Measurements from ENCODE around the gene CNTLN.

CNTLN gene, protein sequence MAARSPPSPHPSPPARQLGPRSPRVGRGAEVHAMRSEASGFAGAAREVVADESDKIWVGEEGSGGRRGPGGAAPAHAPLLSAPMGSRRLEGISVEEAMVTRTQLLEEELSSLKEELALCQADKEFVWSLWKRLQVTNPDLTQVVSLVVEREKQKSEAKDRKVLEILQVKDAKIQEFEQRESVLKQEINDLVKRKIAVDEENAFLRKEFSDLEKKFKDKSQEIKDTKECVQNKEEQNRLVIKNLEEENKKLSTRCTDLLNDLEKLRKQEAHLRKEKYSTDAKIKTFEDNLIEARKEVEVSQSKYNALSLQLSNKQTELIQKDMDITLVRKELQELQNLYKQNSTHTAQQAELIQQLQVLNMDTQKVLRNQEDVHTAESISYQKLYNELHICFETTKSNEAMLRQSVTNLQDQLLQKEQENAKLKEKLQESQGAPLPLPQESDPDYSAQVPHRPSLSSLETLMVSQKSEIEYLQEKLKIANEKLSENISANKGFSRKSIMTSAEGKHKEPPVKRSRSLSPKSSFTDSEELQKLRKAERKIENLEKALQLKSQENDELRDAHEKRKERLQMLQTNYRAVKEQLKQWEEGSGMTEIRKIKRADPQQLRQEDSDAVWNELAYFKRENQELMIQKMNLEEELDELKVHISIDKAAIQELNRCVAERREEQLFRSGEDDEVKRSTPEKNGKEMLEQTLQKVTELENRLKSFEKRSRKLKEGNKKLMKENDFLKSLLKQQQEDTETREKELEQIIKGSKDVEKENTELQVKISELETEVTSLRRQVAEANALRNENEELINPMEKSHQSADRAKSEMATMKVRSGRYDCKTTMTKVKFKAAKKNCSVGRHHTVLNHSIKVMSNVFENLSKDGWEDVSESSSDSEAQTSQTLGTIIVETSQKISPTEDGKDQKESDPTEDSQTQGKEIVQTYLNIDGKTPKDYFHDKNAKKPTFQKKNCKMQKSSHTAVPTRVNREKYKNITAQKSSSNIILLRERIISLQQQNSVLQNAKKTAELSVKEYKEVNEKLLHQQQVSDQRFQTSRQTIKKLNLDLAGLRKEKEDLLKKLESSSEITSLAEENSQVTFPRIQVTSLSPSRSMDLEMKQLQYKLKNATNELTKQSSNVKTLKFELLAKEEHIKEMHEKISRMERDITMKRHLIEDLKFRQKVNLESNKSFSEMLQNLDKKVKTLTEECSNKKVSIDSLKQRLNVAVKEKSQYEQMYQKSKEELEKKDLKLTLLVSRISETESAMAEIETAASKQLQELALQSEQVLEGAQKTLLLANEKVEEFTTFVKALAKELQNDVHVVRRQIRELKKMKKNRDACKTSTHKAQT (N-terminal part only)

DNA sequence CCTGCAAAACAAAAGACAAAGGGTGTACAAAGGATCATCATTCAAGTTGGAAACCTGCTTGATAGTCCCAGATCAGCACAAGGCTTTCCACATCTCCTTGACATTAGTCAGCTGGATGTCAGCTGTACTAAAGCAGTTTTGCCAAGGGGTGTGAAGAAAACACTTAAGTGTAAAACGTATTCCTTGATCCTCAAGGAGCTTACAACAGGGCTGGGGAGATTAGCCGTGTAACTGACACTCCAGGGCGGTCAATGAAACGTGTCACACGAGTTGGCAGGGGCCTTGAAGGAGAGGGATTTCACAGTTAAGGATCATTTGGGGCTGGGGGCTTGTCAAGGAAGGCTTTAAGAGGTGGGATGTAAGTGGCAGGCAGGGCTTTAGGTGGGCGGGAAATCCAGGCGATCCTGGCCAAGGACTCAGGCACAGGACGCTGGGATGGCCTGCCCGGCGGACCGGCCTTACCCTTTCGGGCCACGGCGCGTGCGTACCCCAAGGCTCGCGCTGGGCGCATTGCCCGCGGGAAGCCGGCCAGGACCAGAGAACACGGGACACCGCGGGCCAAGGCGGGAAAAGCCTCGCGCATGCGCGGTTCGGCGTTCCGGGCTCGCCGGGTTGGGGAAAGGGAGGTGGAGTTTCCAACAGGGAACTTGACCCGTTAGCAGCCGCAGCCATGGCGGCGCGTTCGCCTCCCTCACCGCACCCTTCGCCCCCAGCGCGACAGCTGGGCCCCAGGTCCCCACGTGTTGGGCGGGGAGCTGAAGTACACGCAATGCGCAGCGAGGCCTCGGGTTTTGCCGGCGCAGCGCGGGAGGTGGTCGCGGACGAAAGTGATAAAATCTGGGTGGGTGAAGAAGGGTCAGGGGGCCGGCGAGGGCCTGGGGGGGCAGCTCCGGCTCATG, at the start of gene CNTLN:
Gene CNTLN (plus strand): TSS at position 645 of the 899 bp plus-strand sequence. CDS start 26 bp downstream, at position 671.
- in situ Hi-C loops (cut with HindIII; ENCODE audit: low sequenced_read_pairs) = no loop called here

DNA sequence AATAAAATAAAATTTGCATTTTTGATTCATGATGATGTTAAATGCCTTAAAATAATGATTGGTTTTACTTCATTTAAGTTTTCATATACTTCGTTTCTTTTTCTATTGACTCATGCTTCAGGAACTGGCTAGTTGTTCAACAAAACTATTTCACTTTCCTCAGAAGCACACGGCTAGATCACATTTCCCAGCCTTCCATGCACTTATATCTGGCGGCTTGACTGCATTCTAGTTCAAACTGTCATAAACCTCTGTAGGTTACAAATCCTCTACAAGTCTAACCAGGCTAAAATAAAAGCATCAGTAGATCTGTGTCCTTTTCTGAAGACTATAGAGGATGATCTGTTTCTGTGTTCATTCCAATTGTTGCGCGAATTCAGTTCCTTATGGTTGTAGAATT, 46.3 kb upstream of the CNTLN start:
- in situ Hi-C loops (cut with HindIII; ENCODE audit: low sequenced_read_pairs) = no loop called here

DNA sequence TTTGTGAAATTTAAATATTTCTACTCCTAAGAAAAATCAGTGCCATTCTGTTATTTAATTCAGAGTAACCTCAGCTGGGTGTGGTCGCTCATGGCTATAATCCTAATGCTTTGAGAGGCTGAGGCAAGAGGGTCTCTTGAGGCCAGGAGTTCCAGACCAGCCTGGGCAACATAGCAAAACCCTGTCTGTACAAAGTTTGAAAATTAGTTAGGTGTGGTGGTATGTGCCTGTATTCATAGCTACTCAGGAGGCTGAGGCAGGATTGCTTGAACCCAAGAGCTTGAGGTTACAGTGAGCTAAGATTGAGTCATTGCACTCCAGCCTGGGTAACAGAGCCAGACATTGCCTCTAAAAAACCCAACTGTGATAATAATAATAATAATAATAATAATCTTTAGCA, 44.8 kb upstream of the CNTLN start:
- in situ Hi-C loops (cut with HindIII; ENCODE audit: low sequenced_read_pairs) = loop anchor here (5.0 kb wide), 1 partner anchor 48 kb away; no protein-coding TSS in a partner anchor

DNA sequence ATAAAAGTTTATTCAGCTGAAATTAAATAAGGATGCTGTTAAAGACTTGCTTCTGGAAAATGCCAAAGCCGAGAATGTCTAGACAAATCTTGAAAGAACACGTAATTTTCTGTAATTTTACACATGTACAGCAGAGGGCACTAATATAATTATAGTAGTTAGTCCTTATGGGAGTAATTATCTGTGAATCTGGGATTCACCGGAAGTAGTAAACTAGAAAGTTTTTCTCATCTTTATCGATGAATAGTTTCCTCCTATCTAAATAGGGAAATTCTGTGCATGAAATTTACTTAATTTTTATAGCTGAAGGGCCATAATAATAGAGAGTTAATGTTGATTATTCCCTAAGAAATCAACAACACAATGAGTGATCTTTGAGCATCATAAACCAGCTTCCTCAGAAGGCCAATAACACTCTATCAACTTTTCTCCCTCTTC, 18.4 kb upstream of the CNTLN start:
- in situ Hi-C loops (cut with HindIII; ENCODE audit: low sequenced_read_pairs) = no loop called here

DNA sequence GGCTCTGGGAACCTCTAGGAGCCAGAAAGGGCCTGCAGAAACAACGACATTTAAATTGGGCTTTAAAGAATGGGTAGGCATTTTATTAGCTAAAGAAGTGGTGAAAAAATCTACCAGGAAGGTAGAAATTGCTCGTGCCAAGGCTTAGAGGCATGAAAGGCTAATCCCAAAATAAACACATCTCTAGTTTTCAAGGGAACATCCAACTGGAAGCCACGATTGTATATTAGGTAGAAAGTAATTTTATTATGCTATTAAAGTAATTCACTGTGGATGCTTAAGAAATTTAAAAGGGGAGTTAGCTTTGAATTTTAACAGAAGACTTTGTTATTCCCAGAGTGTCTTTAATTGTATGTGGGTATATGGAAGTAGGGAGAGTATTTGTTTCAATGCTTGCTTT, 17.5 kb upstream of the CNTLN start:
- in situ Hi-C loops (cut with HindIII; ENCODE audit: low sequenced_read_pairs) = no loop called here

DNA sequence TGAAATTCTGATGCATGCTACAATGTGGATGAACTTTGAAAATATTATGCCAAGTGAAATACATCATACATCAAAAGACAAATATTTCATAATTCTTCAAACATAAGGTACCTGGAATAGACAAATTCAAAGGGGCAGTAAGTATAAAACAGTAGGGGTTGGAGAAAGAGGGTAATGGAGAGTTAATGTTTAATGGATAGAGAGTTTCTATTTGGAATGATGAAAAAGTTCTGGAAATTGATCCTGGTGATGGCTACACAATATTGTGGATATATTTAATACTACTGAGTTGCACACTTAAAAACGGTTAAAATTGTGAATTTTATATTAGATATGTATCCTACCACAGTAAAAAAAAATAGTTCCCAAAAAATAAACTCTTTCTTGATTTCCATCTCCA, 14.6 kb upstream of the CNTLN start:
- in situ Hi-C loops (cut with HindIII; ENCODE audit: low sequenced_read_pairs) = no loop called here

DNA sequence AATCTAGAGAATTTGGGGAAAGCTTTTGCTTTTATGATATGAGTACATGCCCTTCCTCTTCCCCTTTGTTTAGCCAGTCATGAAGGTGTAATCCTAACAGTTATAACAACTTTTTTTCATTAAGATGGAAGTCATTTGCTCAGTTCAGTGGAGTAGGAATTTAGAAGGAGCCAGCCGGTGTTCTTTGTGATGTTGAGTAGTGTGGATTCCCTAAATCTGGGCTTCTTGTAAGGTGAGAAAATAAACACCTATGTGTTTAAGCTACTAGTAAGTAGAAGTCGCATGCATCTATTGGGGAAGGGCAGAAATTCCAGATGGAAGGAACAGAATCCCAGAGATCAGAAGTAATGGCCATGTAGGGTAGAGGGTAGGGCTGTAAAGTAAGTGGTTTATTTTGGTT, 13.6 kb upstream of the CNTLN start:
- in situ Hi-C loops (cut with HindIII; ENCODE audit: low sequenced_read_pairs) = no loop called here

DNA sequence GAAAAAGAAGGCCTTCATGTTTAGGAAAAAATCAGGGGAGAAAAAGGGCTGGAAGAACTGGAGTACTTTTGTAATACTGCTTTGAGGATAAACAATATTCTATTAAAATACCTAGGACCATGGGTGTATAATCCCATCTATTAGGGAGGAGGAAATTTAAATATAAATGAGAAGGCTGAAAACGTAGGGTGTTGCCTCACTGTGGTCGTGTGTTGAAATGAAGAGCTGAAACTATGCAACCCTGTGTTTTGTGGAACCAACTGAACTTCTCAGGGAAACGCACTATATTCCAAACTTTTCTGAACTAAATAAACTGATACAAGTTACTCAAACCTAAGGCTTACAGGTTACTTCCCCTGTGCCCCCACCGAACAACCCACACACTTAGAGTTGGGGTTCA, 4.5 kb upstream of the CNTLN start:
- in situ Hi-C loops (cut with HindIII; ENCODE audit: low sequenced_read_pairs) = no loop called here

DNA sequence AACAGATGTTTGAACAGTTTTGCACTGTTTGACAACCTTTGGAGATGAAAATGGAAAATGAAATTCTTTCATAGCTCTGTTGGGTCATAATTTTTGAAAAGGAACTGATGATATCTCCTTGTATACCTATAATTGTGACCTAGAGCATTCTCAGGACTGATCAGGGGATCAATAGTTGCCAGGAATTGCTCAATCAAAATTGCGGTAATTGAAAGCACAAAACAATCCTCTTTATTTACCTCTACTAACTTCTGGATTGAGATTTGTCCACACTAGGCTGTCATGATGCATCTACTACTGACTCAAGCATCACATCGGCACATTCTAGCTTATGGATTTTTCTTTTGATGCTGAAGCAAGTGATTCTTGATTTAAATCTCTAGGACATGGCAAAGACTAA, 4.1 kb upstream of the CNTLN start:
- in situ Hi-C loops (cut with HindIII; ENCODE audit: low sequenced_read_pairs) = no loop called here

DNA sequence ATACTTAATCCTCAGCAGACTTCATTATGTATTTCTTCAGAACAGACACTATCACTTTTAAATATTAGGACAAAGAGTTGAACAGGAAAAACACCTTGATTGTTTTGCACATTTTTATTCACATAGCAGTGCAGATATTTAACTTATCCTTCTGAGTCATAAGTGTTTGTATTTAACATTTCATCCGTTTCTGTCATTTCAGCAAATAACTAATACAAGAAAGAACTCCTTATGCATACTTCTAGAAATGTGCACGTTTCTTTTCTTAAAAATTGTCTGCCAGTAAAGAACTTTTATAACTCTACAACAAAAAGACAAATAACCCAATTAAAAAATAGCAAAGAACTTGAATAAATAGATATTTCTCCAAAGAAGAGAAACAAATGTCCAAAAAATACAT, 3.3 kb upstream of the CNTLN start:
- in situ Hi-C loops (cut with HindIII; ENCODE audit: low sequenced_read_pairs) = no loop called here

DNA sequence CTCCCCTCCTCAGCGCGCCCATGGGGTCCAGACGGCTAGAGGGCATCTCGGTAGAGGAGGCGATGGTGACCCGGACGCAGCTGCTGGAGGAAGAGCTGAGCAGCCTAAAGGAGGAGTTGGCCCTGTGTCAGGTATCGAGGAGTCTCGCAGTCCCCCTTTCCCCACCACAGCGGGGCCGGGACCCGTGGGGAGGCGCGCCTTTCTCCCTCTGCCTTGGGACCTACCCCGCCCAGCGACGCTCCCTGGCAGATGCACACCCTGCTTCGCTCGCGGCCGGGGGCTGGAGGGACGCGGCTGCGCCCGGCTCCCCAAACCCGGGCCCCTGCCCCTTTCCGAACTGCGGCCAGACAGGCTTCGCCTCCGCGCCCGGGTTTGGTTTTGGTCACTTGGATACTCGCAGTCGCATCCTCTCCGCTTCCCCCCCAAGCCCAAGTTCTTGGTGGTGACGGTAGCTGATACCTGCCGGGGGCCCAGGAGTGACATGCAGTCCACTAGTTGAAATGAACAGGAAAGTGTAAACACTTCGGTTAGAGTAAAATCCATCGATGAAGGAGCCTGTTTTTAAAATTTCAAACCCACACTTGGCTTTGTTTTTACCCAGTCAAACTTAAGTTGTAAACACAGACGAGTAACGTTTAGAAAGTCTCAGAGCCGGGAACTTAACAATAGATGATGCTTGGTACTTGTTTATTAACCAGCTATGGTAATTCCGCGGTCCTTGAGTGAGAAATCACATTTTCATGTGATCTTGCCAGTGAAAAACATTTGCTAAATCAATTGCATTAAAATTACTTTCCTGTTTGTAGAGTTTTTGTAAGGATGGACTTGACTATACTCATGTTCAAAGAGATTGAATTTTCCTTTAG, 688 bp downstream of the CNTLN start:
- in situ Hi-C loops (cut with HindIII; ENCODE audit: low sequenced_read_pairs) = no loop called here

DNA sequence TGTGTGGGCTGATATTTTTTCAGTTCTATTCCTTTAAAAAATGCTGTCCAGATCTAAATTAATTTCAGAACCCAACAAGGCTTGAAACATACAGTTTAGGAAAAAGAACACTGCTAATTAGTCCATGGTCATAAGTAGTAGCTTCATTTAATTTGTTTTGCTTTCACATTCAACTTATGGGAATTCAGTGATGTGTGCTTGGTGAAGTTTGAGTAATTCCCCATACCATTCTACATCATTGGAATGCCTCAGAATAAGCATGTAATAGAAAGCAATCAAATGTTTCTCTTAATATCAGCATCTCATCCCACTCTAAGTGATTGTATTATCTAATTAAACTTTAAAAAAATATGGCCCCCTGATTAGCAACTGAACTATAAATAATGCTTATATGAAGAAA, 2.7 kb downstream of the CNTLN start:
- in situ Hi-C loops (cut with HindIII; ENCODE audit: low sequenced_read_pairs) = no loop called here

DNA sequence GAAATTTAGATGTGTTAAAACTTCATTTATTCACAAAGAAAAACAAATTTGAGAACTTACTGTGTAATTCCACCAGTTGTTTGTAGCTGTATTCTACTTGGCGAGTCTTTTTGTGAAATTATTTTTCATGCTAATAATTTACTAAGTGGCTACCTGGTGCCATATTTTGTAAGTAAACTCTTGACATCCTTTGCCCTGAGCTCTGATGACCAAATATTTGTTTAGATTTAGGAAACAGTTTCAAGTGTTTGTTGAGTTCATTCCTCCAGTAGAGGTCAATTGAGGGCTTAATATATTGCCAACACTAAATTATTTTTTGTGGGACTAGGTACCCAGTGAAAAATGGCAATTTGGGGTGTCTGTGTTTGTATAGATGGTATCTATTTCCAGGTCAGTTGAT, 3.7 kb downstream of the CNTLN start:
- in situ Hi-C loops (cut with HindIII; ENCODE audit: low sequenced_read_pairs) = no loop called here

DNA sequence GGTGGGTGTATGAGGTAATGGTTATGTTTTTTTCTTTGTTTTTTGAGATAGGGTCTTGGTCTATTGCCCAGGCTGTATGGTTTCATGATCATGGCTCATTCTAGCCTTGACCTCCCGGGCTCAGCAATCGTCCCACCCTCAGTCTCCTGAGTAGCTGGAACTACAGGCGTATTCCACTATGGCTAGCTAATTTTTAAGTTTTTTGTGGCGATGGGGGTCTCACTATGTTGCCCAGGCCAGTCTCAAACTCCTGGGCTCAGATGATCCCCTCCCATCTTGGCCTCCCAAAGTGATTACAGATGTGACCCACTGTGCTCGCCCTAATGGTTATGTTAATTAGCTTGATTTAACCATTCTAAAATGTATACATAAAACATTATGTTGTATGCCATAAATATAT, 5.6 kb downstream of the CNTLN start:
- in situ Hi-C loops (cut with HindIII; ENCODE audit: low sequenced_read_pairs) = no loop called here

DNA sequence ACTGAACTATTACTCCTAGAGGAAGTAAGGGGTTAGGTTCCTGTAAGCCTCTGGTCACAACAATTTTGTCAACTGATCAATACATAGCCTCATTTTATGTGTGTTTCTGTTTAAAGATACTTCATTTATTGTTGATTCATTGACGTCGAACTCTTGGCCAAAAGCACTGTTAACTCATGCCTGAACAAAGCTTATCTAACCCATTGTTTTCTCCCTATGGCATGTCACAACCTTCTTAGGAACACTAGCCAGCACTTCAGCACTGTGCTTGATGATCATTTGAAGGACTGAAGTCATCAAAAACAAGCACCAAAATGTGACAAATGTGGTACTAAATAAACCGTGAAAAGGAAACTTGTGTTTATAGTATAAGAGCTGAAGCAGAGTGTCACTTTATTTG, 13.5 kb downstream of the CNTLN start:
- in situ Hi-C loops (cut with HindIII; ENCODE audit: low sequenced_read_pairs) = no loop called here

DNA sequence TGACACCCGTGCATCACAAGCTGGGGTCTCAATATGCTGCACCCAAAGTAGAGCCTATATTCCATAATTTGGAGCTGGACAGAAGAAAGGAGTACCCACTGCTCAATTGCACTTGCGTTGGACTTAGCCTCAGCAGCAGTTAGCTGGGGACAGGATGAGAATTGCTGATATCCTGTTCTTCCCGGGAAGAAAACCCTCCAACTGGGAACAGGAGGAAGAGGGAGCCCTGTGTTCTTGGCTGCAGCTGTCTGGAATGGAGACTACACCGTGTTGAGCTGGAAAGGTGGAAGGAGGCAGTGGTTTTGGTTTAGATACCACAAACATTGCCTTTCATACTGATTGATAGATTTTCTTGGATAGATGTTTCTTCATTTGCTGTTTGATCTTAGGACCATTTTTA, 24.6 kb downstream of the CNTLN start:
- in situ Hi-C loops (cut with HindIII; ENCODE audit: low sequenced_read_pairs) = no loop called here

DNA sequence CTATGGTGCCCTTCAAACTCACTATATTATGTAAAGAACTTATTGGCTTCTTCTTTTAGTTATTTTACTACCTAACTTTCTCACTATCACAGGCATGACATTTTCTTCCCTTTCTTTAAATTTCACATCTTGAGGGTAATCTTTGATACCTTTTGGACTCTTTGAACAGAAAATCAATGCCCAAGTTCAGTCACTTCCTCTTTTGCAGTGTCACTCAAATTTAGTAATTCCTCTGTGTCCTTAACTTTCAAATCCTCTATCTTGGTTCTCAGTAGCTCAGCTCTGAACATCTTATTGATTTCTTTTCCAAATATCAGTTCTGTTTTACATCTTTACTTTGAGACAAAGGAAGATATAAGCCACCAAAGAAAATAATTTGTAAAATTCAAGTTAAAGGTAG, 25.5 kb downstream of the CNTLN start:
- in situ Hi-C loops (cut with HindIII; ENCODE audit: low sequenced_read_pairs) = no loop called here

DNA sequence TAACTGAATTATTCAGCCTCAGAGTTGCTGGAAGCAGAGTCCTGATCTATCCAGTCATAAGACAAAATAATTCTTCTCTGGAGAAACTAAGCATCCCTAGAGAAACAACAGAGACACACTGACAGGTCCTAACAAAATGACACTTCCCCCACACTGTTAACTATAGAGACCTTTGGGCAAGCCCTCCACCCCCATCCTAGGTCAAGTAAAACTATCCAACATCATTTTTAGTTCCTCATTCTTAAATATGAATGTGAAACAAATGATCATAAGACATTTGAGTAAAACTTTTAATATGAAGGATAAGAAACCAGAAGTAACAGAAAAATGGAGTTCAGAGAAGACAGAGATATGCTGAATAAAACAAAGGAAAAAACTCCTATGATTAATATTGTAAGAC, 30.9 kb downstream of the CNTLN start:
- in situ Hi-C loops (cut with HindIII; ENCODE audit: low sequenced_read_pairs) = no loop called here

DNA sequence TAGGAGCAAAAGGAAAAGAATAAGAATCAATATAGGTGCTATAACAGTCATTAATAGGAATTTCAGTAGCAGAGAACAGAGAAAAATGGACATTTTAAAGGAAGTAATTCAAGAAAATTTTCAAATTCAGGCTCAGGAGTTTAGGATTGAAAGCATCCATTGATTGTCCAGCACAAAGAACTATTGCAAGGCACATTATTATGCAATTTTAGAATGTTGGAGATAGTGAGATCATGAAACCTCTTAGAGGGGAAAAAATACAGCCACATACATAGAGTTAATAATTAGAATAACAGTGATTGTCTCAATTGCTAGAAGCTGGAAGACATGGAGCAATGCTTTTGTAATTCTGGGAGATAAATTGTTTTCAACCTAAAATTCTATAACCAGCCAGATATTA, 31.5 kb downstream of the CNTLN start:
- in situ Hi-C loops (cut with HindIII; ENCODE audit: low sequenced_read_pairs) = no loop called here
